Measurements from ENCODE around the gene METTL6. TPM values are rescaled to one million over a fixed set of nuclear protein-coding genes. Genes with fewer than 3 reads are reported as not detected.

Gene METTL6
- total RNA-seq, 2 experiments from 2014 or later = 12.7 to 23.5 TPM

- ChIA-PET POLR2A (interaction anchor here (0.8 to 1.5 kb wide), 2 partner anchors 12 to 32 kb away, joined by 3 to 5 read pairs; no protein-coding TSS in a partner anchor), CTCF (ENCODE audit: unreplicated experiment) (interaction anchor here (1.7 kb wide), 1 partner anchor 16 kb away, joined by 4 read pairs; no protein-coding TSS in a partner anchor)
- Histone ChIP-seq H3K4me2 (ENCODE audit: low read length) (peak overlapping the region; percentile 47), H3K79me2 (ENCODE audit: insufficient read depth, low read depth, low read length) (no peaks in the 10 kb centered on the region), H2AFZ (ENCODE audit: low read length) (peak overlapping the region; percentile 98), H3K4me3 (ENCODE audit: low read depth, low read length, poor library complexity, severe bottlenecking) (no peak overlapping the region), H4K20me1 (ENCODE audit: insufficient read depth, low read length) (no peaks in the 10 kb centered on the region), H3K9me3 (ENCODE audit: low read length) (no peaks in the 10 kb centered on the region), H3K9me2 (ENCODE audit: insufficient read depth, low read length) (no peaks in the 10 kb centered on the region), H3K27ac (ENCODE audit: low read depth, low read length, poor library complexity, severe bottlenecking) (peak overlapping the region; percentile 28), H3K36me3 (ENCODE audit: insufficient read depth, low read length) (no peaks in the 10 kb centered on the region), H3K4me1 (ENCODE audit: insufficient read depth, low read length, poor library complexity, severe bottlenecking) (peaks cover 51% of the 10 kb centered on the region)
- TF ChIP-seq EZH2phosphoT487 (IDR thresholded peaks at IDR 0.05; ENCODE audit: borderline replicate concordance, low read depth, low read length) (no peak), CTCF (conservative IDR thresholded peaks at IDR 0.05; ENCODE audit: low read length) (peak; percentile 96)
- BruUV-seq (replicated peaks) = no TSS peak
- DNase-seq (ENCODE audit: low spot score) = peak; percentile 97
- intact Hi-C loops (cut with micrococcal nuclease; ENCODE audit: unreplicated experiment) = loop anchor here (1.0 to 2.0 kb wide), 3 partner anchors 46 to 171 kb away; partner anchors contain the start of genes CAPN7 and SH3BP5
These were observed 49.2 kb downstream of the METTL6 start for GRCh38 chr3:15377961-15378791.

- POLR2A ChIA-PET = interaction anchor here (1.0 to 1.4 kb wide), 2 partner anchors 8 to 100 kb away, joined by 3 to 4 read pairs; no protein-coding TSS in a partner anchor
- Histone ChIP-seq H3K79me2 (ENCODE audit: insufficient read depth, low read depth, low read length) (no peaks in the 10 kb centered on the region), H3K9me2 (ENCODE audit: insufficient read depth, low read length) (no peaks in the 10 kb centered on the region), H3K9me3 (ENCODE audit: low read length) (no peaks in the 10 kb centered on the region), H4K20me1 (ENCODE audit: insufficient read depth, low read length) (no peaks in the 10 kb centered on the region), H3K27ac (ENCODE audit: low read depth, low read length, poor library complexity, severe bottlenecking) (no peak overlapping the region), H3K4me1 (ENCODE audit: insufficient read depth, low read length, poor library complexity, severe bottlenecking) (peaks cover 25% of the 10 kb centered on the region), H3K4me3 (ENCODE audit: low read depth, low read length, poor library complexity, severe bottlenecking) (no peak overlapping the region), H3K36me3 (ENCODE audit: insufficient read depth, low read length) (no peaks in the 10 kb centered on the region), H2AFZ (ENCODE audit: low read length) (no peak overlapping the region), H3K4me2 (ENCODE audit: low read length) (no peak overlapping the region)
- DNase-seq (ENCODE audit: low spot score) = no peak
- no peak for TF ChIP-seq CTCF (conservative IDR thresholded peaks at IDR 0.05; ENCODE audit: low read length)
- no peak for TF ChIP-seq EZH2phosphoT487 (IDR thresholded peaks at IDR 0.05; ENCODE audit: borderline replicate concordance, low read depth, low read length)
- BruUV-seq (replicated peaks) = no TSS peak
- CTCF ChIA-PET (ENCODE audit: unreplicated experiment) = no interaction called here
- intact Hi-C loops (cut with micrococcal nuclease; ENCODE audit: unreplicated experiment) = no loop called here
These were observed 51.8 kb downstream of the METTL6 start for GRCh38 chr3:15375461-15376000.
